Measurements from ENCODE around the gene NIT2.

- TF ChIP-seq CTCF (IDR thresholded peaks at IDR 0.05; ENCODE audit: low read length) (no peak; the same call in 1 of the 2 replicates), EZH2 (IDR thresholded peaks at IDR 0.05; ENCODE audit: borderline replicate concordance, low read length) (no peak)
These were observed 69.0 kb downstream of the NIT2 start for GRCh38 chr3:100403362-100404249.

All from OCI-LY1 (cell line).